ENCODE results near the gene CARMIL1.

The CARMIL1 gene

GRCh38 chr6:25601800-25602673 is 322.9 kb downstream of the CARMIL1 start:
- no peaks in the 10 kb centered on the region for H3K9me3 ChIP-seq (ENCODE audit: control insufficient read depth, low read length)
- no peaks in the 10 kb centered on the region for H3K36me3 ChIP-seq (ENCODE audit: control insufficient read depth, insufficient read depth, low read length)
- no peak overlapping the region for H3K27ac ChIP-seq (ENCODE audit: insufficient read depth, low read length, poor library complexity, severe bottlenecking)
- no peaks in the 10 kb centered on the region for H3K27me3 ChIP-seq (replicated peaks; ENCODE audit: control insufficient read depth, insufficient read depth, low read length, poor library complexity, severe bottlenecking)
- no peaks in the 10 kb centered on the region for H3K4me1 ChIP-seq (ENCODE audit: control insufficient read depth, insufficient read depth, low read length, poor library complexity, severe bottlenecking)
- DNase-seq, result no peak
- H3K4me3 ChIP-seq (ENCODE audit: insufficient read depth, low read depth, low read length, poor library complexity, severe bottlenecking), result no peak overlapping the region

GRCh38 chr6:25602674-25602982 is 323.5 kb downstream of the CARMIL1 start:
- Histone ChIP-seq H3K4me1 (ENCODE audit: control insufficient read depth, insufficient read depth, low read length, poor library complexity, severe bottlenecking) (no peaks in the 10 kb centered on the region), H3K9me3 (ENCODE audit: control insufficient read depth, low read length) (no peaks in the 10 kb centered on the region)

GRCh38 chr6:25603251-25603650 is 324.1 kb downstream of the CARMIL1 start:
- no peak for DNase-seq
- H3K36me3 ChIP-seq (ENCODE audit: control insufficient read depth, insufficient read depth, low read length), result no peaks in the 10 kb centered on the region
- H3K27me3 ChIP-seq (replicated peaks; ENCODE audit: control insufficient read depth, insufficient read depth, low read length, poor library complexity, severe bottlenecking), result no peaks in the 10 kb centered on the region
- no peaks in the 10 kb centered on the region for H3K4me1 ChIP-seq (ENCODE audit: control insufficient read depth, insufficient read depth, low read length, poor library complexity, severe bottlenecking)
- H3K9me3 ChIP-seq (ENCODE audit: control insufficient read depth, low read length), result no peaks in the 10 kb centered on the region
- H3K4me3 ChIP-seq (ENCODE audit: insufficient read depth, low read depth, low read length, poor library complexity, severe bottlenecking), result no peak overlapping the region
- no peak overlapping the region for H3K27ac ChIP-seq (ENCODE audit: insufficient read depth, low read length, poor library complexity, severe bottlenecking)

More at GRCh38 chr6:25602674-25602982, 323.5 kb downstream of the CARMIL1 start:
- DNase-seq, result no peak
- no peaks in the 10 kb centered on the region for H3K36me3 ChIP-seq (ENCODE audit: control insufficient read depth, insufficient read depth, low read length)
- no peak overlapping the region for H3K4me3 ChIP-seq (ENCODE audit: insufficient read depth, low read depth, low read length, poor library complexity, severe bottlenecking)
- H3K27me3 ChIP-seq (replicated peaks; ENCODE audit: control insufficient read depth, insufficient read depth, low read length, poor library complexity, severe bottlenecking), result no peaks in the 10 kb centered on the region
- no peak overlapping the region for H3K27ac ChIP-seq (ENCODE audit: insufficient read depth, low read length, poor library complexity, severe bottlenecking)

GRCh38 chr6:25606151-25606550 is 327.0 kb downstream of the CARMIL1 start:
- no peak for DNase-seq
- Histone ChIP-seq H3K27me3 (replicated peaks; ENCODE audit: control insufficient read depth, insufficient read depth, low read length, poor library complexity, severe bottlenecking) (no peaks in the 10 kb centered on the region), H3K4me1 (ENCODE audit: control insufficient read depth, insufficient read depth, low read length, poor library complexity, severe bottlenecking) (no peaks in the 10 kb centered on the region), H3K9me3 (ENCODE audit: control insufficient read depth, low read length) (no peaks in the 10 kb centered on the region), H3K4me3 (ENCODE audit: insufficient read depth, low read depth, low read length, poor library complexity, severe bottlenecking) (no peak overlapping the region), H3K36me3 (ENCODE audit: control insufficient read depth, insufficient read depth, low read length) (no peaks in the 10 kb centered on the region), H3K27ac (ENCODE audit: insufficient read depth, low read length, poor library complexity, severe bottlenecking) (no peak overlapping the region)

- no peak for DNase-seq
- Histone ChIP-seq H3K27me3 (replicated peaks; ENCODE audit: control insufficient read depth, insufficient read depth, low read length, poor library complexity, severe bottlenecking) (no peaks in the 10 kb centered on the region), H3K36me3 (ENCODE audit: control insufficient read depth, insufficient read depth, low read length) (no peaks in the 10 kb centered on the region), H3K4me1 (ENCODE audit: control insufficient read depth, insufficient read depth, low read length, poor library complexity, severe bottlenecking) (no peaks in the 10 kb centered on the region), H3K27ac (ENCODE audit: insufficient read depth, low read length, poor library complexity, severe bottlenecking) (no peak overlapping the region), H3K4me3 (ENCODE audit: insufficient read depth, low read depth, low read length, poor library complexity, severe bottlenecking) (no peak overlapping the region), H3K9me3 (ENCODE audit: control insufficient read depth, low read length) (no peaks in the 10 kb centered on the region)
Observed at GRCh38 chr6:25608558-25609174, 329.5 kb downstream of the CARMIL1 start.

- Histone ChIP-seq H3K4me1 (ENCODE audit: control insufficient read depth, insufficient read depth, low read length, poor library complexity, severe bottlenecking) (no peaks in the 10 kb centered on the region), H3K27ac (ENCODE audit: insufficient read depth, low read length, poor library complexity, severe bottlenecking) (no peak overlapping the region), H3K4me3 (ENCODE audit: insufficient read depth, low read depth, low read length, poor library complexity, severe bottlenecking) (no peak overlapping the region), H3K36me3 (ENCODE audit: control insufficient read depth, insufficient read depth, low read length) (no peaks in the 10 kb centered on the region), H3K27me3 (replicated peaks; ENCODE audit: control insufficient read depth, insufficient read depth, low read length, poor library complexity, severe bottlenecking) (no peaks in the 10 kb centered on the region), H3K9me3 (ENCODE audit: control insufficient read depth, low read length) (no peaks in the 10 kb centered on the region)
- DNase-seq, result no peak
Observed at GRCh38 chr6:25612666-25613065, 333.5 kb downstream of the CARMIL1 start.

GRCh38 chr6:25613415-25613814 is 334.2 kb downstream of the CARMIL1 start:
- Histone ChIP-seq H3K36me3 (ENCODE audit: control insufficient read depth, insufficient read depth, low read length) (no peaks in the 10 kb centered on the region), H3K9me3 (ENCODE audit: control insufficient read depth, low read length) (no peaks in the 10 kb centered on the region), H3K4me1 (ENCODE audit: control insufficient read depth, insufficient read depth, low read length, poor library complexity, severe bottlenecking) (no peaks in the 10 kb centered on the region), H3K4me3 (ENCODE audit: insufficient read depth, low read depth, low read length, poor library complexity, severe bottlenecking) (no peak overlapping the region), H3K27ac (ENCODE audit: insufficient read depth, low read length, poor library complexity, severe bottlenecking) (no peak overlapping the region), H3K27me3 (replicated peaks; ENCODE audit: control insufficient read depth, insufficient read depth, low read length, poor library complexity, severe bottlenecking) (no peaks in the 10 kb centered on the region)
- no peak for DNase-seq

GRCh38 chr6:25614052-25614451 is 334.9 kb downstream of the CARMIL1 start:
- Histone ChIP-seq H3K27me3 (replicated peaks; ENCODE audit: control insufficient read depth, insufficient read depth, low read length, poor library complexity, severe bottlenecking) (no peaks in the 10 kb centered on the region), H3K36me3 (ENCODE audit: control insufficient read depth, insufficient read depth, low read length) (no peaks in the 10 kb centered on the region), H3K4me1 (ENCODE audit: control insufficient read depth, insufficient read depth, low read length, poor library complexity, severe bottlenecking) (no peaks in the 10 kb centered on the region), H3K9me3 (ENCODE audit: control insufficient read depth, low read length) (no peaks in the 10 kb centered on the region), H3K4me3 (ENCODE audit: insufficient read depth, low read depth, low read length, poor library complexity, severe bottlenecking) (no peak overlapping the region), H3K27ac (ENCODE audit: insufficient read depth, low read length, poor library complexity, severe bottlenecking) (no peak overlapping the region)
- no peak for DNase-seq

GRCh38 chr6:25615471-25615870 is 336.3 kb downstream of the CARMIL1 start:
- H3K36me3 ChIP-seq (ENCODE audit: control insufficient read depth, insufficient read depth, low read length), result no peaks in the 10 kb centered on the region
- H3K9me3 ChIP-seq (ENCODE audit: control insufficient read depth, low read length), result no peaks in the 10 kb centered on the region
- no peaks in the 10 kb centered on the region for H3K4me1 ChIP-seq (ENCODE audit: control insufficient read depth, insufficient read depth, low read length, poor library complexity, severe bottlenecking)
- H3K4me3 ChIP-seq (ENCODE audit: insufficient read depth, low read depth, low read length, poor library complexity, severe bottlenecking), result no peak overlapping the region
- H3K27me3 ChIP-seq (replicated peaks; ENCODE audit: control insufficient read depth, insufficient read depth, low read length, poor library complexity, severe bottlenecking), result no peaks in the 10 kb centered on the region
- no peak overlapping the region for H3K27ac ChIP-seq (ENCODE audit: insufficient read depth, low read length, poor library complexity, severe bottlenecking)
- DNase-seq, result no peak

GRCh38 chr6:25617997-25618396 is 338.8 kb downstream of the CARMIL1 start:
- H3K4me3 ChIP-seq (ENCODE audit: insufficient read depth, low read depth, low read length, poor library complexity, severe bottlenecking), result no peak overlapping the region
- DNase-seq, result no peak
- no peaks in the 10 kb centered on the region for H3K9me3 ChIP-seq (ENCODE audit: control insufficient read depth, low read length)

More at GRCh38 chr6:25617997-25618396, 338.8 kb downstream of the CARMIL1 start:
- no peaks in the 10 kb centered on the region for H3K27me3 ChIP-seq (replicated peaks; ENCODE audit: control insufficient read depth, insufficient read depth, low read length, poor library complexity, severe bottlenecking)
- H3K36me3 ChIP-seq (ENCODE audit: control insufficient read depth, insufficient read depth, low read length), result no peaks in the 10 kb centered on the region
- no peak overlapping the region for H3K27ac ChIP-seq (ENCODE audit: insufficient read depth, low read length, poor library complexity, severe bottlenecking)
- no peaks in the 10 kb centered on the region for H3K4me1 ChIP-seq (ENCODE audit: control insufficient read depth, insufficient read depth, low read length, poor library complexity, severe bottlenecking)

All from effector memory CD4-positive, alpha-beta T cell (primary cell).